ENCODE data around the gene TTLL10.

The TTLL10 gene

GRCh38 chr1:1160281-1160930 is 13.3 kb upstream of the TTLL10 start:
- DNase-seq: no peak

- DNase-seq: no peak
These were observed 12.5 kb upstream of the TTLL10 start for GRCh38 chr1:1161078-1161682.

- DNase-seq: no peak
These were observed 12.0 kb upstream of the TTLL10 start for GRCh38 chr1:1161683-1162079.

- DNase-seq: no peak
These were observed 10.8 kb upstream of the TTLL10 start for GRCh38 chr1:1162597-1163537.

- DNase-seq: no peak
These were observed 10.1 kb upstream of the TTLL10 start for GRCh38 chr1:1163538-1164070.

- DNase-seq: no peak
These were observed 9.3 kb upstream of the TTLL10 start for GRCh38 chr1:1164361-1164700.

GRCh38 chr1:1164701-1165451 is 8.8 kb upstream of the TTLL10 start:
- DNase-seq: no peak

- DNase-seq: no peak
These were observed 8.2 kb upstream of the TTLL10 start for GRCh38 chr1:1165485-1165884.

GRCh38 chr1:1165900-1166421 is 7.7 kb upstream of the TTLL10 start:
- DNase-seq: no peak

- no peak for DNase-seq
These were observed 6.9 kb upstream of the TTLL10 start for GRCh38 chr1:1166642-1167397.

GRCh38 chr1:1167398-1167821 is 6.3 kb upstream of the TTLL10 start:
- DNase-seq: no peak

GRCh38 chr1:1167841-1168450 is 5.7 kb upstream of the TTLL10 start:
- DNase-seq: no peak

GRCh38 chr1:1168451-1169411 is 4.9 kb upstream of the TTLL10 start:
- no peak for DNase-seq

- DNase-seq: no peak
These were observed 4.1 kb upstream of the TTLL10 start for GRCh38 chr1:1169429-1170214.

- DNase-seq: no peak
These were observed 3.2 kb upstream of the TTLL10 start for GRCh38 chr1:1170215-1171091.

GRCh38 chr1:1171161-1171545 is 2.5 kb upstream of the TTLL10 start:
- no peak for DNase-seq

- no peak for DNase-seq
These were observed 1.9 kb upstream of the TTLL10 start for GRCh38 chr1:1171546-1172340.
